GM18508 (cell line): ENCODE data around the gene GNRH2.
"Not testable (repeated sequence)": the region's sequence is repeated elsewhere in the genome, so short reads cannot be mapped to it uniquely, and the experiment has no call there.

Source experiments
- ATAC-seq: cut with Tn5 transposase; IDR thresholded peaks from one replicate; pipeline ENCODE4 v1.9.1; 2021; ENCODE audit warnings: moderate number of reproducible peaks; ENCODE audit not compliant: insufficient read depth, unreplicated experiment

GNRH2 gene, protein sequence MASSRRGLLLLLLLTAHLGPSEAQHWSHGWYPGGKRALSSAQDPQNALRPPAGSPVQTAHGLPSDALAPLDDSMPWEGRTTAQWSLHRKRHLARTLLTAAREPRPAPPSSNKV

DNA sequence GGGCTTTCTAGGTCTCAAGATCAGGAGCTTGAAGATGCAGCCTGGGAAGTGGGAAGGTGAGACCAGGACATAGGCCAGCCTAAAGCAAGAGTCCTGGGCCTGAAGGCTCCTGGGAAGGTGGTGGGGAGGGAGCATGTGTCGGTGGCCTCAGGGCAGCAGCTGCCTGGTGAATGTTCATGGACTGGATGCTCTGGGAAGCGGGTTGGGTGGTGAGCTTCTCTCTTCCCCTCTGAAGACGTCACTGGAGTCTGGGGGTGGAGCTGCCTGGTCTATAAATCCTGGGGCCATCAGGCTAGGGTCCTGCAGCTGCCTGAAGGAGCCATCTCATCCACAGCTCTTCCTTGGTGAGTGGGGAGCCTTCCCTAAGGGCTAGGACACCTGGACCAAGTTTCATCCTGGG lies at the start of gene GNRH2:
Gene GNRH2, plus strand, starts transcription at position 301 of the 400 bp plus-strand sequence. CDS start 793 bp downstream, outside the sequence.
- ATAC-seq = no peak

DNA sequence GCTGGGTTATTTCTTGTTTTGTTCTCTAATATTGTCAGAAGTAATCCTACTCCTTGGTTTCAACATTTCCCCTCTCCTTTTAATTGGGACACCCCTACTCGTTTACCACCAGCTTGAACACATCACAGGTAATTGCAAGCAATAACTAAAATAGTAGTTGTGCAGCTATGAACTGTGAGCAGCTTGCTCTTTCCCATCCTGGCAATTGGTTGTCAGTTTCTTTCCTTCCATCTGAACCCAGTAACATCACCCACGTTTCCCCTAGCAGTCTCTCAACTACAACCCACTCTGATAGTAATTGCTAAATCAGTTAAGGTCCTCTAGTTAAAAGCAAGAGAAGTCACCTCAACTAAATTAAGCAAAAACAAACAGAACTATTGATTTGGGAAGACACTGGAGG lies 47.6 kb upstream of the GNRH2 start:
- ATAC-seq = no peak

DNA sequence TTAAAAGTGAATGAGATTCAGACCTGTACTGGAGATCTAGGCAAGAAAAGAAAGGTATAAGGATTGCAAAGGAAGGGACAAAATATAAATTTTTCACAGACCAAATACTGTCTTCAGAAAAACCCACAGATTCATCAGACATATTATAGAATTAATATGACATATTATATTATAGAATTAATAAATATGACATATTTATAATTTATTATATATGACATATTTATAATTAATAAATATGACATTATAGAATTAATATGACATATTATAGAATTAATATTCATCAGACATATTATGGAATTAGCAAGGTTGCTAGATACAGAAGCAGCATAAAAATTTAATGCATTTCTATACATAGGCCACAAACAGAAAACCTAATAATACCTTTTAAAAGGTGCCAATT lies 44.7 kb upstream of the GNRH2 start:
- no peak for ATAC-seq

DNA sequence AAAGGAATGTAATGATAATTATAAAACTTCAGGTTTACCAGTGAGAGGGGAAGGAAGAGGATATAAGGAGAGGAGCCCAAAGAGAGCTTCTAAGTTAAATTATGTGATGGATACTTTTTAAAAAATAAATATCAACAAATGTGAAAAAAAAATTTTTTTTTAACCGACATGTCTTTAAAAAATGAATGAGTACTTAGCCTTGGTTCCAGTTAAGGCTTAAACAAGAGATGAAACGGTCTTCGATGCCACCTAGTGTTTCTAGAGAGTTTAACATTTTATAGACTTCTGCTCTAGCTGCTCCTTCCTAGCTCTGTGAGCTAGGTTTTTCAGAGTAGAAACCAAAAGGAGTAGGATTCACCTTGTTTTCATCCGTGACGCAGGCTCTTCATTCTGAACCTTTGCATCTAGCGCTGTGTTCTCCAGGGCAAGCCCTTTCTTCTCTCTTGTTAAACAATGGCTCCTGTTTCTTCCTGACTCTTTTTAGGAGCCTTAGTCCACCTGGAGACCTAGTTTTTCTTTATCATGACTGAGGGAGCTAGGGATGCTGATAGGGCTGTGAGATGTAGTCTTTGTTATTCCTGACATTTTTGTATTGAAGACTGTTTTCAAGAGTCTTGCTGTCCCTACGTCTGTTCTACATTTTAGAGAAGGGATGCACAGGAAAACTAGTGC lies 42.4 kb upstream of the GNRH2 start:
- no peak for ATAC-seq

DNA sequence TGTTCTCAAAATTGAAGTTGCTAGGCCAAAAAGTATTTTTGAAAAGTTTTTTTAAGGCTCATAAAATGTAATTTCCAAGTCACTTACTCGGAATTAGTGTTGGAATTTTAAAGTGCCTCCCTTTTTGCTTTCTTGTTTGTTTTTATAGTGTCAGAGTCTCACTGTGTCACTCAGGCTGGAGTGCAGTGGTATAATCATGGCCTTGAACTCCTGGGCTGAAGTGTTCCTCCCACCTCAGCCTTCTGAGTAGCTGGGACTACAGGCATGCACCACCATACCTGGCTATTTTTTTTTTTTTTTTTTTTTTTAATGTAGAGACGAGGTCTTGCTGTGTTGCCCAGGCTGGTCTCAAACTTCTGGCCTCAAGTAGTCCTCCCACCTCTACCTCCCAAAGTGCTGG lies 40.0 kb upstream of the GNRH2 start:
- ATAC-seq = no peak

DNA sequence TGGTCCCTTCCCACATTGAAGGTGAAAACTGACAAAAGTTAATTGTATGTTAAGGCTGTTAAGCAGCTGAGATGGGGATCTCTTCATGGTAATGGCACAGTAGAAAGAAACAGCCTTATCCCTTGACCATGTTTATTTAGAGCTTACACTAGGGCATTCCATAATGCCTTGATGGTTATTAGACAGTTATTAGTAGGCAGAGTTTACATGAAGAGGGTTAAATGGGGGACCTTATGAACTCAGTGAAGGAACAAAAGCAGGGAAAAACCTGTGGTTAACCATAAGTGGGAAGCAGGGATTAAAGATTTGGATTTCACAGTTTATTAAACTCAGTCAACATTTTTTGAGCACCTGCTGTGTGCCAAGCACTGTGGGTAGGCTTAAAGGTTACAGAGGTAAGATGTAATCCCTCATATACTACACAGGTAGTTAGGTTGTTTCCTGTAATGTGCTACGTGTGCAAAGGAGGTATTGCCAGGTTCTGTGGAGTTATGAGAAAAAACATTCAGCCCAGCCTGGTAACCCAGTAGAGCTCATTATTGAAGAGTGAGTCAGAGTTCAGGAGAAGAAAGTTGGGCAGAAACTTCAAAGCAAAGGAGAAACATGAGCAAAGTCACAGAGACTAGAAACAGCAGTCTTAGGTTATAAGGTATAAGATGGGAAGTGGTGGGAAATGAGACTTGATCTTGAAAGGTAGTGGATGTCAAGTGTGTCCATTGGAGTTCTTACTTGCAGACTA lies 32.3 kb upstream of the GNRH2 start:
- ATAC-seq = no peak

DNA sequence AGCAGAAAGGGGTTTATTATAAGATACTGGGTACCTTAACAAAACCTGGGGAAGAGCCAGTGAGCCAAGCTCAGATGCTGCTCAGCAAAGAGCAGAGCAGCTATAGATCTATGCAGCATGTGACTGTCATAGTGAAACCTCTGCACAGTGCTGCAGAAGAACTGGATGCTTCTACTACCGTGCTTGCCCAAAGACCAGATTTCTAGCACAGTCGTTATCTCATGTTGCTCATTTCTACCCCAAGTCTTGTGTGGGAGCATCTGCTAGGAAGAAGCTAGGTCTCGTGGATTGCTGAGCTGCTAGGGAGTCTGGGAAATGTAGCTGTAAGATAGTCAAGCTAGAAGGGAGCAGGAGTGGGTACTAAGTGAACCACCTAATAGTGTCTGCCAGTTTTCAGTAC lies 31.7 kb upstream of the GNRH2 start:
- no peak for ATAC-seq

DNA sequence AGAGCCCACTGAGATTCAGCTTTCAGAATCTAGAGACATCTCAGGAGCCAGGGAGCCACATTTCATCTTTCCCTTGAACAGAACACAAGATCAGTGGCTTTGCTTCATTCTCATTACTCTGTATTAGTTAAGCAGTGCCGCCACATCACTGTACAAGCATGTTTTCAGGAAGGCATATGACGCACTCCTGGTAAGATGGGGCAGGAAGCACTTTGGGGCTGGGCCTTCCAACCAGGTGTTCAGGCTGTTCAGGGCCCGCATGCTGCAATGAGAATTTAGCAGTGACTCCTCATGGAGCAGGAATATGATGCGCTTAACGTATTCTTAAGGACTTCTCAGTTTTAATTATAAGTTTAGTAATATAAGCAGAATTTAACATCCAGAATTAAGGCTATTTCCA lies 29.7 kb upstream of the GNRH2 start:
- no peak for ATAC-seq

DNA sequence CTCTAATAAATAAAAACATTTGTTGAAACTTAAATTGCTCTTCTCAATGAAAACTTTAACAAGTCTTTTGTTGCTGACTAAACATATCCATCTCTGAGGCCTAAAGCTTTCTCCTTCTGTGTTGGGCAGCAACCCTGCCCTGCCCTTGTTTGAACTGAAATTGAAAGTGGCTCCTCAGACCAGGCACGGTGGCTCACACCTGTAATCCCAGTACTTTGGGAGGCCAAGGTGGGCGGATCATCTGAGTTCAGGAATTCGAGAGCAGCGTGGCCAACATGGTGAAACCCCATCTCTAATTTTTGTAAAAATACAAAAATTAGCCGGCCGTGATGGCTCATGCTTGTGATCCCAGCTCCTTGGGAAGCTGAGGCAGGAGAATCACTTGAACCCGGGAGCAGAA lies 29.2 kb upstream of the GNRH2 start:
- no peak for ATAC-seq

DNA sequence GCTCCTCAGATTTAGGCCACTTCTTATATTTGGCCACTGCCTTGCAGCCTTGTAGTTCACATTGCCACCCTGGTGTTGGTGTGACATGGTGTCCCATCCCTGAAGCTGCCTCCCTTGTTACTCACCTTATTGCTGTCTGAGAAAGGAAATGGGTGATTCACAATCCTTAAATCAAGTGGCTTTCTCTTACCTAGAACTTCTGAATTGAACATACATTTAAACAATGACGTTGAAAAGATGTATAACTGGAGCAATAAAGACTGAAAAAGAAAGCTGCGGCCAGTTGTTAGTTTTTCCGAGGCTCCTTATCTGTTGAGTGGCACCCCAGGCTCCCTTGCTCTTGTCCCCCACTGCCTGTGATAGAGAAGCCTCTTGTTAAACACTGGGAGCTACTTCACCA lies 28.8 kb upstream of the GNRH2 start:
- ATAC-seq = no peak

DNA sequence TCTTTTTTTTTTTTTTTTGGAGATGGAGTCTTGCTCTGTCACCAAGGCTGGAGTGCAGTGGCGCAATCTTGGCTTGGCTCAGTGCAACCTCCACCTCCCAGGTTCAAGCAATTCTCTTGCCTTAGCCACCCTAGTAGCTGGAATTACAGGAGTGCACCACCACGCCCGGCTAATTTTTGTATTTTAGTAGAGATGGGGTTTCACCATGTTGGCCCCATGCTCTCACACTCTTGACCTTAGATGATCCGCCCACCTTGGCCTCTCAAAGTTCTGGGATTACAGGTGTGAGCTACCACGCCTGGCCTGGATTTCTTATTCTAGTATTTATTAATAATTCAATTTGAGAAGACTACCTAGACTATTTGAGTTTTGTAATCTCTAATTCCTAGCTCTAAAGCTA lies 28.1 kb upstream of the GNRH2 start:
- not testable (repeated sequence) for ATAC-seq

DNA sequence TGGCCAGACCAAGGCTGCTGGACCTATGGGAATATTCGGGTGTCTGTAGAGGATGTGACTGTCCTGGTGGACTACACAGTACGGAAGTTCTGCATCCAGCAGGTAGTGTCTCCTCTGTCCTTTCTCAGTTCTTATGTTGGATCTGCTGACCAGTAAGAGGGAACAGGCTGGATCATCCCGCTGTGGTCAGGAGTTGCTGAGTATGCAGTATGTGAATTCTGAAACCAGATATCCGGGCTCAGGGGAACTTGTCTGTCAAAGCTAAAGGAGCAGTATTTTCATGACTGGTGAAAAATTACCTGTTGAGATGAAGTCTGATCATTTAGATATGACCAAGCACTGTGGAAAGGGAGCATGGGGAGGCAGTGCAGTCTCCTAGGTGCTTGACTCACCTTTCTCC lies 22.1 kb upstream of the GNRH2 start:
- no peak for ATAC-seq

DNA sequence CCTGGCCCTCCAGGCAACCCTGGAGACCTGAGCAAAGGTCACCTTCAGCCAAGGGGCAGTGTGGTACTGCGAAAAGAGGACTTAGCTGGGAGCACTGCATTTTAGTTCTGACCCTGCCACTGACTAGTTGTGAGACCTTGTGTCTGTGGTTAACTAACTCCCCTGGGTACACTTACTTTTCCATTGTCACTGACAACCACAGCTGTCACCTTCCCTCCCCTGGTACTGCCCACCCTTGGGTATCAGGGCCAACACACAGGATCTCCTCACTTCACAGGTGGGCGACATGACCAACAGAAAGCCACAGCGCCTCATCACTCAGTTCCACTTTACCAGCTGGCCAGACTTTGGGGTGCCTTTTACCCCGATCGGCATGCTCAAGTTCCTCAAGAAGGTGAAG lies 21.6 kb upstream of the GNRH2 start:
- ATAC-seq = no peak

DNA sequence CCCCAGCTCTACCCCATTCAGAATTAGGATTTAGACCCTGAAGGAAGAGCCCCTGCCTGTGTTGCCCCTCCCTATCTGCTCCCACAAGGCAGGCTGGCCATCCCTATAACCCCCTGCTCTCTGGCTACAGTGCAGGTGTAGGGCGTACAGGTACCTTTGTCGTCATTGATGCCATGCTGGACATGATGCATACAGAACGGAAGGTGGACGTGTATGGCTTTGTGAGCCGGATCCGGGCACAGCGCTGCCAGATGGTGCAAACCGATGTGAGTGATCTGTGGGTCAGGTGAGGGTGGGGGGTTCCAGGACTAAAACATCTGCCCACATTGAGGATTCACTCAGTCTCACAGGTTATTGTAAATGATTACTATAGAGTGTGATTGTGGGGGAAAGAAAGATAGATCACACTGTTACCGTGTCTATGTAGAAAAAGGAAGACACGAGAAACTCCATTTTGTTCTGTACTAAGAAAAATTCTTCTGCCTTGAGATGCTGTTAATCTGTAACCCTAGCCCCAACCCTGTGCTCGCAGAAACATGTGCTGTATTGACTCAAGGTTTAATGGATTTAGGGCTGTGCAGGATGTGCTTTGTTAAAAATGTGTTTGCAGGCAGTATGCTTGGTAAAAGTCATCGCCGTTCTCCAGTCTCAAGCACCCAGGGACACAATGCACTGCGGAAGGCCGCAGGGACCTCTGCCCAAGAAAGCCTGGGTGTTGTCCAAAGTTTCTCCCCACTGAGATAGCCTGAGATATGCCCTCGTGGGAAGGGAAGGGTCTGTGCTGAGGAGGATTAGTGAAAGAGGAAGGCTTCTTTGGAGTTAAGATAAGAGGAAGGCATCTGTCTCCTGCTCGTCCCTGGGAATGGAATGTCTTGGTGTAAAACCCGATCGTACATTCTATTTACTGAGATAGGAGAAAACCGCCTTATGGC lies 20.6 kb upstream of the GNRH2 start:
- ATAC-seq = not testable (repeated sequence)

DNA sequence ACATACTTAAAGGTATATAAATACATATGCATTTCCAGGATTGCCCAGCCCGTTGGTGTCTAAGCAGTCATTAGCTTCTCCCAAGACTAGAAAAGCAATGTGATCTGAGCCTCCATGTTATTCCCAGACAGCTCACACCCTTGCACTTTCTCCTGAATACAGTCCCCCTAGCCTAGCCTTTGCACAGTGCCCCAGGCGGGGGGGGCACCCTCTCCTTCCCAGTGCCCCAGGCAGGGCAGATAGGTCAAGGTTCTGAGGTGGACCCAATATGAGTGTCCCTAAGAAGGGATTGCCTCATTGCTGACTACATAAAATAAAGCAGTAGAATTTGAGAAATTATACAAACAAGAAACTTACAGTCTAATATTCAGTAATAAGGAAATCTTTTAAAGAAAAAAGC lies 15.4 kb upstream of the GNRH2 start:
- ATAC-seq = no peak

DNA sequence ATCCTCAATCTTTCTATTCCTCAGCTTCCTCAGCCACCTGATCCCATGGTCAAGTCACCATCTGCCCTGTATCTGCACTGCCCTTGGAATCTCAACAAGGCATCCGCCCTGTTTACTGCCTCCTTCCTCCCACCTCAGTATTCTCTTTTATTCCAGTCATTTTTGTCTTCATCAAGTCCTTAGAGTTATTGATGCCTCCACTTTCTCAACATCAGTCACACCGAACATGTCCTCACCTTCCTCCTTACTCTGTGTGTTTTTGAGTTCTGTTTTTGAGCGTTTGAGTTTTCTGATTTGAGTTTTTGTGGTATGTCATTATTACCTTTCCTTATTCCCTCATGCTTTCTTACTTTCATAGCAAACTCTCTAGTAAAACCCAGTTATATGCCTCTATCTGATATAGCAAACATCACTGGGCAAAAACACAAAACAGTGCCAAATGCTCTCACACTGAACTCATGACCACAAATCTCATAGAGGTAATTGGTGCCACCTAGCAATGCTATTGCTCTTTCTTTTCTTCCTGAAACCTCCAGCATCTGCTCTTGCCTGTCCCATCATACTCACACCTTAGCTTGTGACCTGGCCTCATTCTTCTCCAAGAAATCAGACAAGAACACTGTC lies 11.8 kb upstream of the GNRH2 start:
- ATAC-seq = no peak

DNA sequence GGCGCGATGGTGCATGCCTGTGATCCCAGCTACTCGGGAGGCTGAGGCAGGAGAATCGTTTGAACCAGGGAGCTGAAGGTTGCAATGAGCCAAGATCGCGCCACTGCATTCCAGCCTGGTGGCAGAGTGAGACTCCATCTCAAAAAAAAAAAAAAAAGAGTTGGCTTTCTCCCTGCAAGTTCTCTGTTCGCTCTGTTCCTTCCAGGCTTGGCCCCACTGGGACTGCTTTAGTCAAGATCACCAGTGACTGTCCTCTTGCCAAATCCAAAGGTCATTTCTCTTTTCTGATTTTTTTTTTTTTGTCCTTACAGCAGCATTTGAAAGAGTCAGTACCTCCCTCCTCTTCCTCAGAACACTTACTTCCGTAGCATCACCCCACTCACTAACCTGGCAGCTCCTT lies 10.8 kb upstream of the GNRH2 start:
- ATAC-seq = no peak

DNA sequence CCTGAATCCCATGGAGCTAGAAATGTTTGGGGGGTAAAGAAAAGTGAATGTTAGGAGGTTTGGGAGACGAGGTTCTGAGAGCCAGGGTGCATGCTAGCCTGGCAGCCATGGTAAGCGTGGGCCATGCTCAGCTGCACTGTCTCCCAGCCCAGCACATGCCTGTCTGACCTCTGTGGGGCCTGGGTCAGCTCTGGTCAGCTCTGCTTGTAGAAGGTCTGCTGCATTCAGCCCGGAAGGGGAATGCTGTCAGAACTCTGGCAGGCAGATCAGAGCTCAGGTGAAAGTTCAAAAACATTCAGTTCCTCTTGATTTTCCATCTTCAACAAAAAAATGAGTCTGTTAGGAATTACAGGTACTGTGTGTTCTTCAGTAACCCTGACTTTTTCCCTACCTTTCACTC lies 5.8 kb upstream of the GNRH2 start:
- ATAC-seq = no peak

DNA sequence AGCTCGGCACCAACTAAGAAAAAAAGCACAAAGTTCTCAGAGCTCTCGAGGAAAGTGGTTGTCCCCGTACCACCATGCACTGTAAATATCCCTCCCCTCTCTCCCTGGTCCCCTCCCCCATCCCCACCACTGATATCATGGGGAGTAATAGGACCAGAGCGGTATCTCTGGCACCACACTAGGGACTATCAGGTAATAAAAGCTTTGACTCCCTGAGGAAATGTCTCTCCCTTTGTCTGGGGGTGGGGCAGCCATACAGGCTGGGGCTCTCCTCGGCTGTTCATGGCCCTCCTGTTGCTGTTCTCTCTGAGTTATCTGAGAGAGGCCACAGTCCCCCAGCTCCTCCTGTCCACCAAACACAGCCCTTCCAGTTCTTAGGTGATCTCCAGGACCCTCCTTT lies 5.0 kb upstream of the GNRH2 start:
- no peak for ATAC-seq

DNA sequence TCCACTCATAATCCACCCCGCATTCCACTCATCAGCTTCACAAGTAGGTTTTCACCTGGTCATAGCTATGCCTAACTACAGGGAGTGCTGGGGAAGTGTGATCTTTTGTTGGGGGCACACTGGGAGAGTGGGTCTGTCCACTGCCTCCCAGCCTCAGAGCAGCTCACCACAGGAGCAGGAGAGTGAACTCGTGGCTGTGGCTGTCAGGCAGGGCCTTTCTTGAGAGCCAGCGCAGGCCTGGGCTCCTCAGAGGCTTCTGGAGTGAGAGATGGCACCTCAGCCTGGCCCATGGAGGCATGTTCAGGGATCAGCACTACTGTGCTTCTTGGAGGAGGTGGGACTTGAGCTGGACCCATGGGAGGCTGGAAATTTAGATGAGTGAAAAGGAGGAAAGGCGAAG lies 4.0 kb upstream of the GNRH2 start:
- ATAC-seq = no peak
